OCI-LY7 (cell line): ENCODE data around the gene SPACA5B. TPM values are rescaled to one million over a fixed set of nuclear protein-coding genes. Genes with fewer than 3 reads are reported as not detected.
"Not testable (repeated sequence)": the region's sequence is repeated elsewhere in the genome, so short reads cannot be mapped to it uniquely, and the experiment has no call there.

Experiments used
- BruUV-seq: library from RNA; stranded (reverse); fragments of 400-500 nt; replicated peaks from 2 replicates; lab custom pipeline; 2021; lab: Mats Ljungman, UMichigan
- CTCF ChIA-PET: fragments of 300-600 bp; sonication (Branson Sonifier 250); formaldehyde crosslinking; loops from one replicate; lab custom pipeline; 2022; ENCODE audit warnings: antibody characterized with exemption; ENCODE audit not compliant: unreplicated experiment; lab: Charles Lee
- POLR2A ChIA-PET: fragments of 300-600 bp; sonication (Branson Sonifier 250); formaldehyde crosslinking; loops from one replicate; lab custom pipeline; 2022; ENCODE audit warnings: antibody characterized with exemption; lab: Charles Lee
- DNase-seq: peaks from one replicate; pipeline ENCODE4 v3.0.0-alpha.2; 2015; ENCODE audit warnings: low spot score
- H2AFZ ChIP-seq: fragments of 200-600 bp; sonication (generic), shearing (Covaris generic); 2 replicates; pipeline ENCODE4 v1.6.1; 2014; ENCODE audit warnings: mild to moderate bottlenecking, antibody characterized with exemption, low read length, moderate library complexity
- H3K27ac ChIP-seq: fragments of 200-600 bp; sonication (generic); 2 replicates; pipeline ENCODE4 v1.5.1; 2014; ENCODE audit warnings: mixed run types, low read depth, mild to moderate bottlenecking, moderate library complexity, low read length, inconsistent platforms; ENCODE audit not compliant: poor library complexity, severe bottlenecking
- H3K36me3 ChIP-seq: fragments of 200-600 bp; sonication (generic); 2 replicates; pipeline ENCODE4 v1.6.1; 2014; ENCODE audit warnings: mild to moderate bottlenecking, antibody characterized with exemption, low read length, moderate library complexity, mixed read lengths; ENCODE audit not compliant: insufficient read depth
- H3K4me1 ChIP-seq: fragments of 200-600 bp; sonication (generic); 2 replicates; pipeline ENCODE4 v1.5.1; 2014; ENCODE audit warnings: mild to moderate bottlenecking, low read length; ENCODE audit not compliant: insufficient read depth, poor library complexity, severe bottlenecking
- H3K4me2 ChIP-seq: fragments of 200-600 bp; sonication (generic); 2 replicates; pipeline ENCODE4 v1.6.1; 2014; ENCODE audit warnings: mild to moderate bottlenecking, low read length
- H3K4me3 ChIP-seq: fragments of 200-600 bp; sonication (generic); 2 replicates; pipeline ENCODE4 v1.5.1; 2014; ENCODE audit warnings: mild to moderate bottlenecking, low read depth, low read length; ENCODE audit not compliant: poor library complexity, severe bottlenecking
- H3K79me2 ChIP-seq: fragments of 200-600 bp; sonication (generic); 2 replicates; pipeline ENCODE4 v1.6.1; 2016; ENCODE audit warnings: low read depth, mild to moderate bottlenecking, low read length, moderate library complexity, mixed read lengths; ENCODE audit not compliant: insufficient read depth
- H3K9me2 ChIP-seq: fragments of 200-600 bp; sonication (generic); 2 replicates; pipeline ENCODE4 v1.6.1; 2016; ENCODE audit warnings: mild to moderate bottlenecking, low read length, mixed read lengths; ENCODE audit not compliant: insufficient read depth
- H3K9me3 ChIP-seq: fragments of 200-600 bp; sonication (generic); 2 replicates; pipeline ENCODE4 v1.6.1; 2014; ENCODE audit warnings: mild to moderate bottlenecking, mixed run types, low read length, mixed read lengths
- H4K20me1 ChIP-seq: fragments of 200-600 bp; sonication (generic); 2 replicates; pipeline ENCODE4 v1.6.1; 2014; ENCODE audit warnings: mild to moderate bottlenecking, antibody characterized with exemption, low read length, moderate library complexity, mixed read lengths; ENCODE audit not compliant: insufficient read depth
- EZH2phosphoT487 ChIP-seq: fragments of 200-600 bp; sonication (generic); IDR thresholded peaks from 2 replicates; pipeline ENCODE4 v1.6.1; 2018; ENCODE audit warnings: low read depth, borderline replicate concordance, mild to moderate bottlenecking, mixed run types, antibody characterized with exemption, low read length, moderate library complexity, mixed read lengths
- intact Hi-C: fragments of 100-400 bp; cut with micrococcal nuclease; formaldehyde crosslinking; loops from one replicate; pipeline ENCODE4 v1.10.0; 2022; ENCODE audit not compliant: unreplicated experiment
- total RNA-seq, 2 experiments: library from RNA; depleted of rRNA in 1 of 2; stranded (reverse); fragments of >200 nt in 1 of 2; shearing (Covaris generic) in 1 of 2; gene quantifications; 2 replicates each; pipeline ENCODE4 v1.2.3, GENCODE V29; 2014 to 2022
- TF ChIP-seq, protein P1 (sequence below): fragments of 200-600 bp; sonication (generic); conservative IDR thresholded peaks from 2 replicates; pipeline ENCODE4 v1.5.1; 2014; ENCODE audit warnings: mild to moderate bottlenecking, antibody characterized with exemption, low read length, moderate library complexity, mixed read lengths

SPACA5B gene
- total RNA-seq, 2 experiments from 2014 or later: not detected

- no peaks in the 10 kb centered on the region for H3K36me3 ChIP-seq
- H3K4me3 ChIP-seq: no peak overlapping the region
- no peak overlapping the region for H3K27ac ChIP-seq
- no peaks in the 10 kb centered on the region for H3K4me1 ChIP-seq
- no TSS peak for BruUV-seq
- DNase-seq: no peak
- TF ChIP-seq, protein P1, sequence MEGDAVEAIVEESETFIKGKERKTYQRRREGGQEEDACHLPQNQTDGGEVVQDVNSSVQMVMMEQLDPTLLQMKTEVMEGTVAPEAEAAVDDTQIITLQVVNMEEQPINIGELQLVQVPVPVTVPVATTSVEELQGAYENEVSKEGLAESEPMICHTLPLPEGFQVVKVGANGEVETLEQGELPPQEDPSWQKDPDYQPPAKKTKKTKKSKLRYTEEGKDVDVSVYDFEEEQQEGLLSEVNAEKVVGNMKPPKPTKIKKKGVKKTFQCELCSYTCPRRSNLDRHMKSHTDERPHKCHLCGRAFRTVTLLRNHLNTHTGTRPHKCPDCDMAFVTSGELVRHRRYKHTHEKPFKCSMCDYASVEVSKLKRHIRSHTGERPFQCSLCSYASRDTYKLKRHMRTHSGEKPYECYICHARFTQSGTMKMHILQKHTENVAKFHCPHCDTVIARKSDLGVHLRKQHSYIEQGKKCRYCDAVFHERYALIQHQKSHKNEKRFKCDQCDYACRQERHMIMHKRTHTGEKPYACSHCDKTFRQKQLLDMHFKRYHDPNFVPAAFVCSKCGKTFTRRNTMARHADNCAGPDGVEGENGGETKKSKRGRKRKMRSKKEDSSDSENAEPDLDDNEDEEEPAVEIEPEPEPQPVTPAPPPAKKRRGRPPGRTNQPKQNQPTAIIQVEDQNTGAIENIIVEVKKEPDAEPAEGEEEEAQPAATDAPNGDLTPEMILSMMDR: no peak
- no peak for TF ChIP-seq EZH2phosphoT487
- H3K9me2 ChIP-seq: no peaks in the 10 kb centered on the region
- no peak overlapping the region for H3K4me2 ChIP-seq
- no peaks in the 10 kb centered on the region for H4K20me1 ChIP-seq
- CTCF ChIA-PET: no interaction called here
- H3K9me3 ChIP-seq: no peaks in the 10 kb centered on the region
- H2AFZ ChIP-seq: no peak overlapping the region
- POLR2A ChIA-PET: no interaction called here
- H3K79me2 ChIP-seq: no peaks in the 10 kb centered on the region
- intact Hi-C loops: no loop called here
These were observed 25.6 kb downstream of the SPACA5B start for GRCh38 chrX:48156014-48156413.

DNA sequence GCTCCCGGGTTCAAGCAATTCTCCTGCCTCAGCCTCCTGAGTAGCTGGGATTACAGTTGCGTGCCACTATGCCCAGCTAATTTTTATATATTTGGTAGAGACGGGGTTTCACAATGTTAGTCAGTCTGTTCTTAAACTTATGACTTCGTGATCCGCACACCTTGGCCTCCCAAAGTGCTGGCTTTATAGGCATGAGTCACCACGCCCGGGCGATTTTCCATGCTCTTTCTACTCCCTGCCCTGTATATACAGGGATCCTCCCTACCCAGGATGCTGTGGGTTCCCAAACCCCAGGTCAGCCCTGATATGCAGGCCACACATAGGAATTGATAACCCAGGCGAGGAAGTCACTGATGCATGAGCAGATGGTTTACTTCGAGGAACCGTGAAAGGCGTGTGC lies 34.8 kb downstream of the SPACA5B start:
- Histone ChIP-seq H3K9me2 (no peaks in the 10 kb centered on the region), H3K4me3 (no peak overlapping the region), H3K9me3 (no peaks in the 10 kb centered on the region), H4K20me1 (no peaks in the 10 kb centered on the region), H3K36me3 (no peaks in the 10 kb centered on the region), H2AFZ (no peak overlapping the region), H3K4me2 (no peak overlapping the region), H3K79me2 (no peaks in the 10 kb centered on the region), H3K27ac (no peak overlapping the region), H3K4me1 (no peaks in the 10 kb centered on the region)
- ChIA-PET POLR2A (no interaction called here), CTCF (no interaction called here)
- intact Hi-C loops: no loop called here
- no TSS peak for BruUV-seq
- DNase-seq: no peak
- no peak for TF ChIP-seq EZH2phosphoT487
- TF ChIP-seq, protein P1: no peak

GRCh38 chrX:48166322-48166721 lies 35.9 kb downstream of the SPACA5B start:
- CTCF ChIA-PET, H3K9me2 ChIP-seq, intact Hi-C loops, BruUV-seq, H3K27ac ChIP-seq, H3K79me2 ChIP-seq, H2AFZ ChIP-seq, DNase-seq, H3K4me3 ChIP-seq, H3K4me1 ChIP-seq, H3K9me3 ChIP-seq, H4K20me1 ChIP-seq, H3K4me2 ChIP-seq, POLR2A ChIA-PET, H3K36me3 ChIP-seq: not testable (repeated sequence)
